Measurements from ENCODE around the gene DNAJC18.

Gene DNAJC18

DNA sequence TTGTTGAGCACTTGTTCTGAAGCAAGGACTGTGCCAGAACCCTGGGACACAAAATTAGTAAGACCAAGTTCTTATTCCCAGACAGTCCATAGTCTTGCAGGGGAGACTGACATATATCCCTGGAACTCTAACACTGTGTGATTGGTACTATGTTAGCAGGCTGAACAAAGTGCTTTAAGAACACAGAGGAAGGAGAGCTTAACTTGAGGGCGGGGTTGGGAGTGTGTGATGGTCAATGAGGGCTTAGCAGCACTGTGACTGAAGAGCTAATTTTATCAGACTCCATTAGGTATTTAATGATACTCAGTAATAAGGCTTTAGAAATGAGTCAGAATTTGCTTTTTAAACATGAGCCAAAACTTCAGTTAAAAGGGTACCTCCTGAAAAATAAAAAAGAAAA lies 20.5 kb downstream of the DNAJC18 start:
- no peak for ATAC-seq
- TF ChIP-seq ZFP30 (CRISPR knock-in tag; IDR thresholded peaks at IDR 0.05) (no peak), TCF4 (CRISPR knock-in tag; IDR thresholded peaks at IDR 0.05; ENCODE audit: borderline replicate concordance) (no peak), ISL1 (CRISPR knock-in tag; IDR thresholded peaks at IDR 0.05) (no peak), SNAI2 (CRISPR knock-in tag; IDR thresholded peaks at IDR 0.05) (no peak), ZNF70 (CRISPR knock-in tag; IDR thresholded peaks at IDR 0.05) (no peak), CSDC2 (CRISPR knock-in tag; IDR thresholded peaks at IDR 0.05) (no peak), BACH2 (CRISPR knock-in tag; IDR thresholded peaks at IDR 0.05; ENCODE audit: borderline replicate concordance) (no peak), ARNTL (CRISPR knock-in tag; IDR thresholded peaks at IDR 0.05; ENCODE audit: borderline replicate concordance, low read depth) (no peak), ZFP3 (CRISPR knock-in tag; IDR thresholded peaks at IDR 0.05) (no peak), ZC3H10 (CRISPR knock-in tag; IDR thresholded peaks at IDR 0.05) (no peak), PPARA (CRISPR knock-in tag; IDR thresholded peaks at IDR 0.05; ENCODE audit: borderline replicate concordance) (no peak), ESRRG (CRISPR knock-in tag; IDR thresholded peaks at IDR 0.05) (no peak)
- TF ChIP-seq, protein P1, sequence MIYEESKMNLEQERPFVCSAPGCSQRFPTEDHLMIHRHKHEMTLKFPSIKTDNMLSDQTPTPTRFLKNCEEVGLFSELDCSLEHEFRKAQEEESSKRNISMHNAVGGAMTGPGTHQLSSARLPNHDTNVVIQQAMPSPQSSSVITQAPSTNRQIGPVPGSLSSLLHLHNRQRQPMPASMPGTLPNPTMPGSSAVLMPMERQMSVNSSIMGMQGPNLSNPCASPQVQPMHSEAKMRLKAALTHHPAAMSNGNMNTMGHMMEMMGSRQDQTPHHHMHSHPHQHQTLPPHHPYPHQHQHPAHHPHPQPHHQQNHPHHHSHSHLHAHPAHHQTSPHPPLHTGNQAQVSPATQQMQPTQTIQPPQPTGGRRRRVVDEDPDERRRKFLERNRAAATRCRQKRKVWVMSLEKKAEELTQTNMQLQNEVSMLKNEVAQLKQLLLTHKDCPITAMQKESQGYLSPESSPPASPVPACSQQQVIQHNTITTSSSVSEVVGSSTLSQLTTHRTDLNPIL (CRISPR knock-in tag; IDR thresholded peaks at IDR 0.05; ENCODE audit: low read depth): no peak
- TF ChIP-seq, protein P2, sequence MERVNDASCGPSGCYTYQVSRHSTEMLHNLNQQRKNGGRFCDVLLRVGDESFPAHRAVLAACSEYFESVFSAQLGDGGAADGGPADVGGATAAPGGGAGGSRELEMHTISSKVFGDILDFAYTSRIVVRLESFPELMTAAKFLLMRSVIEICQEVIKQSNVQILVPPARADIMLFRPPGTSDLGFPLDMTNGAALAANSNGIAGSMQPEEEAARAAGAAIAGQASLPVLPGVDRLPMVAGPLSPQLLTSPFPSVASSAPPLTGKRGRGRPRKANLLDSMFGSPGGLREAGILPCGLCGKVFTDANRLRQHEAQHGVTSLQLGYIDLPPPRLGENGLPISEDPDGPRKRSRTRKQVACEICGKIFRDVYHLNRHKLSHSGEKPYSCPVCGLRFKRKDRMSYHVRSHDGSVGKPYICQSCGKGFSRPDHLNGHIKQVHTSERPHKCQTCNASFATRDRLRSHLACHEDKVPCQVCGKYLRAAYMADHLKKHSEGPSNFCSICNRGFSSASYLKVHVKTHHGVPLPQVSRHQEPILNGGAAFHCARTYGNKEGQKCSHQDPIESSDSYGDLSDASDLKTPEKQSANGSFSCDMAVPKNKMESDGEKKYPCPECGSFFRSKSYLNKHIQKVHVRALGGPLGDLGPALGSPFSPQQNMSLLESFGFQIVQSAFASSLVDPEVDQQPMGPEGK (CRISPR knock-in tag; IDR thresholded peaks at IDR 0.05; ENCODE audit: borderline replicate concordance): no peak
- TF ChIP-seq, protein P3, sequence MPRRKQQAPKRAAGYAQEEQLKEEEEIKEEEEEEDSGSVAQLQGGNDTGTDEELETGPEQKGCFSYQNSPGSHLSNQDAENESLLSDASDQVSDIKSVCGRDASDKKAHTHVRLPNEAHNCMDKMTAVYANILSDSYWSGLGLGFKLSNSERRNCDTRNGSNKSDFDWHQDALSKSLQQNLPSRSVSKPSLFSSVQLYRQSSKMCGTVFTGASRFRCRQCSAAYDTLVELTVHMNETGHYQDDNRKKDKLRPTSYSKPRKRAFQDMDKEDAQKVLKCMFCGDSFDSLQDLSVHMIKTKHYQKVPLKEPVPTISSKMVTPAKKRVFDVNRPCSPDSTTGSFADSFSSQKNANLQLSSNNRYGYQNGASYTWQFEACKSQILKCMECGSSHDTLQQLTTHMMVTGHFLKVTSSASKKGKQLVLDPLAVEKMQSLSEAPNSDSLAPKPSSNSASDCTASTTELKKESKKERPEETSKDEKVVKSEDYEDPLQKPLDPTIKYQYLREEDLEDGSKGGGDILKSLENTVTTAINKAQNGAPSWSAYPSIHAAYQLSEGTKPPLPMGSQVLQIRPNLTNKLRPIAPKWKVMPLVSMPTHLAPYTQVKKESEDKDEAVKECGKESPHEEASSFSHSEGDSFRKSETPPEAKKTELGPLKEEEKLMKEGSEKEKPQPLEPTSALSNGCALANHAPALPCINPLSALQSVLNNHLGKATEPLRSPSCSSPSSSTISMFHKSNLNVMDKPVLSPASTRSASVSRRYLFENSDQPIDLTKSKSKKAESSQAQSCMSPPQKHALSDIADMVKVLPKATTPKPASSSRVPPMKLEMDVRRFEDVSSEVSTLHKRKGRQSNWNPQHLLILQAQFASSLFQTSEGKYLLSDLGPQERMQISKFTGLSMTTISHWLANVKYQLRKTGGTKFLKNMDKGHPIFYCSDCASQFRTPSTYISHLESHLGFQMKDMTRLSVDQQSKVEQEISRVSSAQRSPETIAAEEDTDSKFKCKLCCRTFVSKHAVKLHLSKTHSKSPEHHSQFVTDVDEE (CRISPR knock-in tag; IDR thresholded peaks at IDR 0.05): no peak
- TF ChIP-seq, protein P4, sequence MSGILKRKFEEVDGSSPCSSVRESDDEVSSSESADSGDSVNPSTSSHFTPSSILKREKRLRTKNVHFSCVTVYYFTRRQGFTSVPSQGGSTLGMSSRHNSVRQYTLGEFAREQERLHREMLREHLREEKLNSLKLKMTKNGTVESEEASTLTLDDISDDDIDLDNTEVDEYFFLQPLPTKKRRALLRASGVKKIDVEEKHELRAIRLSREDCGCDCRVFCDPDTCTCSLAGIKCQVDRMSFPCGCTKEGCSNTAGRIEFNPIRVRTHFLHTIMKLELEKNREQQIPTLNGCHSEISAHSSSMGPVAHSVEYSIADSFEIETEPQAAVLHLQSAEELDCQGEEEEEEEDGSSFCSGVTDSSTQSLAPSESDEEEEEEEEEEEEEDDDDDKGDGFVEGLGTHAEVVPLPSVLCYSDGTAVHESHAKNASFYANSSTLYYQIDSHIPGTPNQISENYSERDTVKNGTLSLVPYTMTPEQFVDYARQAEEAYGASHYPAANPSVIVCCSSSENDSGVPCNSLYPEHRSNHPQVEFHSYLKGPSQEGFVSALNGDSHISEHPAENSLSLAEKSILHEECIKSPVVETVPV (CRISPR knock-in tag; IDR thresholded peaks at IDR 0.05): no peak
- TF ChIP-seq, protein P5, sequence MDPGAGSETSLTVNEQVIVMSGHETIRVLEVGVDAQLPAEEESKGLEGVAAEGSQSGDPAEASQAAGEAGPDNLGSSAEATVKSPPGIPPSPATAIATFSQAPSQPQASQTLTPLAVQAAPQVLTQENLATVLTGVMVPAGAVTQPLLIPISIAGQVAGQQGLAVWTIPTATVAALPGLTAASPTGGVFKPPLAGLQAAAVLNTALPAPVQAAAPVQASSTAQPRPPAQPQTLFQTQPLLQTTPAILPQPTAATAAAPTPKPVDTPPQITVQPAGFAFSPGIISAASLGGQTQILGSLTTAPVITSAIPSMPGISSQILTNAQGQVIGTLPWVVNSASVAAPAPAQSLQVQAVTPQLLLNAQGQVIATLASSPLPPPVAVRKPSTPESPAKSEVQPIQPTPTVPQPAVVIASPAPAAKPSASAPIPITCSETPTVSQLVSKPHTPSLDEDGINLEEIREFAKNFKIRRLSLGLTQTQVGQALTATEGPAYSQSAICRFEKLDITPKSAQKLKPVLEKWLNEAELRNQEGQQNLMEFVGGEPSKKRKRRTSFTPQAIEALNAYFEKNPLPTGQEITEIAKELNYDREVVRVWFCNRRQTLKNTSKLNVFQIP (CRISPR knock-in tag; IDR thresholded peaks at IDR 0.05; ENCODE audit: borderline replicate concordance, low read depth): no peak

DNA sequence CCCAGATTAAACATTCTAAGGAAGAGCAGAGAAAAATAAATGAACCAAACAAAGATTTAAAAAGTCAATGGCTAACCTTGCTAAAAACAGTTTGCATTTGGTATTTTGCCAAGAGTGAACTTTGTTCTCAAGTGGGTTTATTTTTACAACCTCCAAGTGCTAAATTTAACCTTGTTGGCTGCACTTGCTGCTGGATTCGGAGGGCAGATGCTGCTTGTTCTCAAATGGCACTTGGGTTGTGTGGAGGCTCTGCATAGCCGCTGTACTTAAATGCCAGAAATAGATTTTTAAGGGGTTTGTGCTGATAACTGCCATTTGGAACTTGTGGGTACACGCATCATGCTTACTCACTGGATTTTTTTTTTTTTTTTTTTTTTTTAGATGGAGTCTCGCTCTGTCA lies 22.1 kb downstream of the DNAJC18 start:
- no peak for ATAC-seq
- TF ChIP-seq BACH2 (CRISPR knock-in tag; IDR thresholded peaks at IDR 0.05; ENCODE audit: borderline replicate concordance): no peak
- TF ChIP-seq SNAI2 (CRISPR knock-in tag; IDR thresholded peaks at IDR 0.05): no peak
- TF ChIP-seq RARB (CRISPR knock-in tag; IDR thresholded peaks at IDR 0.05): no peak
- TF ChIP-seq ZNF70 (CRISPR knock-in tag; IDR thresholded peaks at IDR 0.05): no peak
- TF ChIP-seq TOX (CRISPR knock-in tag; IDR thresholded peaks at IDR 0.05; ENCODE audit: borderline replicate concordance): no peak
- no peak for TF ChIP-seq OSR1 (CRISPR knock-in tag; IDR thresholded peaks at IDR 0.05)
- no peak for TF ChIP-seq ARNTL (CRISPR knock-in tag; IDR thresholded peaks at IDR 0.05; ENCODE audit: borderline replicate concordance, low read depth)
- TF ChIP-seq ISL1 (CRISPR knock-in tag; IDR thresholded peaks at IDR 0.05): no peak
- TF ChIP-seq, protein P4 (CRISPR knock-in tag; IDR thresholded peaks at IDR 0.05): no peak
- TF ChIP-seq, protein P2 (CRISPR knock-in tag; IDR thresholded peaks at IDR 0.05; ENCODE audit: borderline replicate concordance): no peak
- TF ChIP-seq CSDC2 (CRISPR knock-in tag; IDR thresholded peaks at IDR 0.05): no peak
- no peak for TF ChIP-seq TCF4 (CRISPR knock-in tag; IDR thresholded peaks at IDR 0.05; ENCODE audit: borderline replicate concordance)
- no peak for TF ChIP-seq ZFP3 (CRISPR knock-in tag; IDR thresholded peaks at IDR 0.05)
- TF ChIP-seq ZNF8 (CRISPR knock-in tag; IDR thresholded peaks at IDR 0.05): no peak
- TF ChIP-seq, protein P3 (CRISPR knock-in tag; IDR thresholded peaks at IDR 0.05): no peak
- TF ChIP-seq, protein P1 (CRISPR knock-in tag; IDR thresholded peaks at IDR 0.05; ENCODE audit: low read depth): no peak
